Fibroblast of skin of left quadriceps (primary cell): Measurements from ENCODE around the gene NAA50.

Experiments used
- DNase-seq, 2 experiments: peaks; one replicate each; pipeline ENCODE4 v3.0.0-alpha.2; 2013; ENCODE audit warnings: low read depth in 2 of 2

NAA50 gene

DNA sequence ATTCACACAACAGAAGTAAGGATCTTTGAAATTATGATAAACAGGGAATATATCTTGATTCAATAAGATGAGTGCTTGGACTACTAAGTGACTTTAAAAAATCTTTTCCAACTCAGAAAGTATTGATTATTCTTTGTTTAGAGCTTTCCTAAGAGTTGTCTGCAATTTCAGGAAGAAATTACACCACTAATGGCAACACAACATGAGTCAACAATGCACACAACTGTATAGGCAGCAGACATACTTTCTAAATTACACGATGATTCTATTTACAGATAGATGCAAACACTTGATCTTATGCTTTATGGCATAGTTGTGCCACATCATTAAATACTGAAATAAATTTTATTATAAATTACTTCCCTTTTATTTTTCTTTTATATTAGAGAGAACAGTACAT is 4.4 kb downstream of the NAA50 start:
- no peak for DNase-seq

GRCh38 chr3:113741086-113741485 is 5.0 kb downstream of the NAA50 start:
- DNase-seq = no peak

- peak; percentile 57 to 62 for DNase-seq
Observed at GRCh38 chr3:113736548-113737089, 9.4 kb downstream of the NAA50 start.

DNA sequence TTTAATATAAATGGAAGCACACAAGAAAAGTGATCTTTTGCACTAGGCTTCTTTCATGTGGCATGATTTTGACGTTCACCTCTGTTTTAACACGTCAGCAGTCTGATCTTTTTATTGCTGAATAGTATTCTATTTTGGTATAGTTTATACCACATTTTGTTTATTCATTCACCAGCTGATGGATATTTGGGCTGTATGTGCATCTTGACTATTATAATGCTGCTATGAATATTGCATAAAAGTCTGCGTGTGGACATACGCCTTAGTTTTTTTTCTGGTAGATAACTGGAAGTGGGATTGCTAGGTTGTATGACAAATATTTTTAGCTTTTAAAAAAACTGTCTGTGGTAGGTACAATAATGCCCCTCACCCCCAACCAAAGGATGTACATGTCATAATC is 14.4 kb downstream of the NAA50 start:
- DNase-seq = no peak

GRCh38 chr3:113730550-113730949 is 15.5 kb downstream of the NAA50 start:
- no peak for DNase-seq

GRCh38 chr3:113728661-113729060 is 17.4 kb downstream of the NAA50 start:
- no peak for DNase-seq

- DNase-seq = no peak
Observed at GRCh38 chr3:113721636-113722035, 24.4 kb downstream of the NAA50 start.

DNA sequence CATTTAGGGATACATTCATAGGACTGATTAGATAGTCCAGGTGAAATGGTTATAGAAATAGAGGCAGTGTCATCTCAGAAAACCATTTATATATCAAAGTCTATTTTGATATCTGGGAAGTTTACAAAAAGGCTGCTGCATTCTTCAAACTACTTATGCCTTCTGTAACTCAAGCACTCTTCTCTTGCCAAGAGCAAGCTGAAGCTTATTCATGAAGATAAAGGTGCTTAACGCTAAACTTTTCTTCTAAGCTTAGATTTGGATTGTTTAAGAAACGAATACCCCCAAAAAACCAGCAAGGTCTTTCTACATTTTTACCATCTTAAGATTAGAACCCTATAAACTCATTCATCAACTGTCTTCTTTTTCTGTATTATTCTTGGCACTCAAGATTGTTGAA is 26.3 kb downstream of the NAA50 start:
- no peak for DNase-seq

DNA sequence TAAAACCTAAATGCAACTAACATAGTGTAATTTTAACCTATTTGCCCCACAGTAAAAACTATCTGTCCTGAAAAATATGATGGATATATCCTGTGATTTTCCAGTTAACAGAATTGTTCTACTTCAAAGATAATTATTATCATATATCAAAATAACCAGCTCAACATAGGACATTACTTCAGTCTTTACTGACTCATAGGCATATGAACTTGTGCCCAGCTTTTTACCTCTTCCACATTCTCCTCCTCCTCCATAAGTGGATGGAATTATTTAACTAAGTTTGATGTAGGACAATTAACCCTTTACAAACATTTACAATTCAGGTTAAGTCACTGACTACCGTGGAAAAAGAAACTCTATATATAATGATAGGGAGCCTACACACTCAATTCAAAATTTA is 26.8 kb downstream of the NAA50 start:
- DNase-seq = no peak

- no peak for DNase-seq
Observed at GRCh38 chr3:113717818-113718217, 28.2 kb downstream of the NAA50 start.

GRCh38 chr3:113717308-113717707 is 28.7 kb downstream of the NAA50 start:
- DNase-seq = no peak

DNA sequence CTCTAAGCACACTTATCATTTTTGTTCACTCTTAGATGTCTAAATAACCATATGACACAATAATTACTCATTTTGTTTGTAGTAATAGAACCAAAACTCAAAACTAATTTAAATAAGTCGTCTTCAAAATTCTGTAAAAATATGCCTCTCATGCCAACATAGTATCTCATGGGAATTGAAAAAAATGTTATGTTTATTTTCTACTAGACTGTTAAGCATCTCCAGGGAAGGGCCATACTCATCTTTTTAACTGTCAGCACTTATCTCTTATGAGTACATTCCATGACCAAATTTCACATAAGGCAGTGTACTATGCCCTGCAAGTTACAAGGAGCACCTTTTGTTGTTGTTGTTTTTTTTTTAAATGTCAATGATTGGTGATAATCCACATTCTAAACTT is 31.3 kb downstream of the NAA50 start:
- DNase-seq = no peak

DNA sequence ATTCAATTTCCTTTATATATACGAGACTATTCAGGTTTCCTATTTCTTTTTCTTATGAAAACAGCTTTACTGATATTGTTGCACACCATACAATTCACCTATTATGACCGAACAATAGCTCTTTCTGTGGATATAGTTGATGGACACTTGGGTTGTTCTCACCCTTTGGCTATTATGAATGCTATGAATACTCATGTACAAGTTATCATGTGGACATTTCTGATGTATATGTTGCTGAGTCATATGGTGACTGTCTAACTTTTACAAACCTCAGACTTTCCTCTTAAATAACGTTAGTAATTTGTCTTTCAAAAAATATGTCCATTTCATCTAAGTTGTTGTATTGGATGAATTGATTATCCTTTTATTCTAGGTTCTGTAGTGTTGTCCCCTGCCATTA is 33.9 kb downstream of the NAA50 start:
- no peak for DNase-seq

DNA sequence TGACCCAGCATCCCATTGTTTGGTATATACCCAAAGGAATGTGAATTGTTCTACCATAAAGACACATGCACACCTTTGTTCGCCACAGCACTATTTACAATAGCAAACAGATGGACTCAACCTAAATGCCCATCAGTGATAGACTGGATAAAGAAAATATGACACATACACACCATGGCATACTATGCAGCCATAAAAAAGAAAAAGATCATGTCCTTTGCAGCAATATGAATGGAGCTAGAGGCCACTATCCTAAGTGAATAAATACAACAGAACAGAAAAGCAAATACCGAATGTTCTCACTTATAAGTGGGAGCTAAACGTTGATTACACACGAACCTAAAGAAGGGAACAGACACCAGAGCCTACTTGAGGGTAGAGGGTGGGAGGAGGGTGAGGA is 38.2 kb downstream of the NAA50 start:
- no peak for DNase-seq

DNA sequence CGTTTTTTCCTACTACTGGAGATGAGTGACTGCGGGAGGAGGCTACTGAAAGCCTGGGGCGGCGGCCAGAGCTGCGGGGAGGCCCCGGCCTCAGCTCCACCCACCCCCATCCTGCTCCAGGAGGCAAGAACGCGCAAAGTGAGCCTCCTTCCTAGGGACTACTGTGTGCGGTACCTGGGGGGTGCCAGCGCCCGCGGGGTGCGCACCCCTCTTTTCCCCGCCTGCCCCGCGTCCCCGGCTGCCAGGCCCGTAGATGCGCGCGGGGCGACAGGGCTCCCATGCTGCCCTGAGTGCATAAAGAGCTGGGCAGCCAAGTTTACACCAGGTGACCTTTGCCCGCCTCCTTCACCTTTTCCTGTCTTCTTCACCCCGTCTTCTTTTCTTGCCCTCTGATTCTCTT is 47.1 kb downstream of the NAA50 start:
- DNase-seq = no peak

DNA sequence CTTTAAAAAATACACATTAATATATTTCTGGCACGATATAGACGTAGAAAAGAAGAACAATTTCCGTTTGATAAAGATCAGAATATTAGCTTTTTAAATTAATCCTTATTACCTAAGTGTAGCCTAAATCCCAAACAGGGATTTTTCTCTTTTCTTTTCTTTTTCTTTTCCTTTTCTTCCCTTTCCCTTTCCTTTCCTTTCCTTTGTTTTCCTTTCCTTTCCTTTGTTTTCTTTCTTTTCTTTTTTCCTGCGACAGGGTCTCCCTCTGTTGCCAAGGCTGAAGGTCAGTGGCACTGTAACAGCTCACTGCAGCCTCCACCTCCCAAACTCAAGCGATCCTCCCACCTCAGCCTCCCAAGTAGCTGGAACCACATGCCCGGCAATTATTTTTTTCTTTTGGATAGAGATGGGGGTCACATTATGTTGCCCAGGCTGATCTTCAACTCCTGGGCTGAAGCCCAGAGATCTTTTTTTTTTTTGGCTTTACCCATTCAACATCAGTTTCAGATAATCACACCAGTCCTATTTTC is 47.8 kb downstream of the NAA50 start:
- DNase-seq = no peak

DNA sequence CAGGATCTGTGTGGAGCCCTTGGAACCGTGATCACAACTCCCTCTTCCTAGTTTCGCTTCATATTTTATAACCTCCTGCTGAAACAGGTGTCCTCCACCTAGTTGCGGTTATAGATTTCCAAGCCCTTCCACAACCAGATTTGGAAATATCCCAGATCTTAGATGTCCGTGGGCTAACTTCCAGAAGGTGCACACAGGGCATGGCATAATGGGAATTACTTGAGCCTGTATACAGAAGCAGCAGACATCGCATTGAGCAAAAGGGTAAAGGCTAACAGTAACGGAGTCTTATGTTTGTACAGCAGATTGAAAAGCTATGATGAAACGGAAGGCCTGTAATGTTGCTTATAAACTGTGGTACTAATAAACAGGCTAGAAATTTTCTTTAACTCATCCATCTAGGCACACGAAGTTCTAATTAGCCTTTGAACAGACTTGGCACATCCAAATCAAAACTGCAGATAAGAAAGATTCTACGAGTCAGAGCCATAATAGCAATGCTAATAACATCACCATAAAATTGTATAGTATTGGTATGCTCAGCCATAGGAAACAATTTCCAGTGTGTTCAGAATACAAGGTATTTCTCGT is 48.5 kb downstream of the NAA50 start:
- no peak for DNase-seq

DNA sequence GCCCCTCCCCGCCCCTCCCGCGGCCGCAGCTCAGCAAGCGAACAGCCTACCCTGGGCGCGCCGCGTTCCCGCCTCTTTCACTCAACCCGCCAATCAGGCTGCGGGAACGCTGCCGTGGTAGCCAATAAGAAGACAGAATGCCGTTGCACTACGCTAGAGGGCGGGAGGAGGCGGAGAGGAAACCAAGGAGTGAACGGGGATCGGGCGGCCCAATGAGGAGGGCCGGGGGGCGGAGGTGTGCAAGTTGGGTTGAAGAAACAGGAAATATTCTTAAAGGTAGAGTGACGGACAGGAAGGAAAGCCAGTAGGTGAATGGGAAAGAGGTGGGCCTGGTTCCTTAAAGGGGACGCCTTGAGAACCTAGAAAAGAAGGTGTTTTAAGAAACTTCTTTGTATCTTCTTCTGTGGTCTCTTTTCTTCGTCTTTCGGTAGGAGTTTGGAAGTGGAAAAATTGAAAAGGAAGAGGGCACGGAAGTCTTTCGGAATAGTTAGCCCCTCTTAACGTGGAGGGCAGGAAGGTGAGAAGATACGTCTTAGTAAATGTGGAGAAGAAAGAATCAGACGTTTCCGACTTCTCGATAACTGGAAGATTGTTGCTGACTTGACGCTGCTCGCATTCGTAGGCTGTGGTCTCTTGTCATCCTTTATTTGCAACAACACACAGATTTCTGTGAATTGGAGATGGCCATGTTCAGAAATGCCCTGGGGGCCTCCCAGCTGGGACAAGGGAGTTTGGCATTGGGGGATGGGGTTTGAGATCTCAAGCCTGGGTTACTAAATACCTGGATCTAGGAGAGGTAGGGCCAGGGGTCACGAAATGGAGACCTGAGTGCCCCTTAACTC is 49.2 kb downstream of the NAA50 start:
- peak; percentile 99 for DNase-seq

GRCh38 chr3:113695786-113696645 is 50.0 kb downstream of the NAA50 start, which contains the start of gene USF3:
TSS of gene USF3 (minus strand) at chr3:113696642. CDS start at chr3:113674878, 21,764 bp downstream.
- peak in 1 of 2 experiments; percentile 22 for DNase-seq

DNA sequence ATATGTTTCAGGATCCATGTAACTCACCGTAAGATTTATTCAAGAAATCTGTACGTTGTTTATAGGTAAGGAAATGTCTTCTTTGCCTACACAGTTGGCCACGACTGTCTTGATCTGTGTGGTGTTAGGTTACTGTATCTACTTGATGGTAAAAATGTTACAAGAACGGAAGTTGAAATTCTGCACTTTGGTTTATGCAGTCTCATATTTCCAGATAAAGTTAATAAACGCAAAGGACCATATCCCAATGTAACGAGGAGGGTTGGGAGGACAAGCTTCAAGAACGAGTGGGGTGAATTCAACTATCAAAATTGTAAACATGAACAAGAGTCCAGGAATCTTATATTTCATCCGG is 50.6 kb downstream of the NAA50 start:
- DNase-seq = no peak

GRCh38 chr3:113690482-113690881 is 55.6 kb downstream of the NAA50 start:
- no peak for DNase-seq
